ENCODE results near the gene APCS. TPM values are rescaled to one million over a fixed set of nuclear protein-coding genes. Genes with fewer than 3 reads are reported as not detected.

The APCS gene
- total and polyA plus RNA-seq, 2 of the 8 experiments (the other 6 are each of a cell fraction or from before 2014, with no cell fraction given) = not detected

Other genes with a start within 250 kb of the APCS start
- not detected in 2 replicates for gene OR10J4, start 155.6 kb upstream of the APCS start, total RNA-seq (2021; fragmentation: NEBNext Ultra II Directional; extraction: Animal tissue kit (Norgen Biotek cat#: 25700))
- gene OR10J4, start 155.6 kb upstream of the APCS start, polyA plus RNA-seq (2011; rRNA removed) = not detected in 2 replicates
- not detected in 2 replicates for gene OR10J1, start 148.1 kb upstream of the APCS start, total RNA-seq (2021; fragmentation: NEBNext Ultra II Directional; extraction: Animal tissue kit (Norgen Biotek cat#: 25700))
- gene OR10J1, start 148.1 kb upstream of the APCS start, polyA plus RNA-seq (2011; rRNA removed) = not detected in 2 replicates
- gene OR10J5, start 51.8 kb upstream of the APCS start, total RNA-seq (2021; fragmentation: NEBNext Ultra II Directional; extraction: Animal tissue kit (Norgen Biotek cat#: 25700)) = not detected in 2 replicates
- gene OR10J5, start 51.8 kb upstream of the APCS start, polyA plus RNA-seq (2011; rRNA removed) = not detected in 2 replicates
- not detected in 2 replicates for gene CRP, start 126.8 kb downstream of the APCS start, total RNA-seq (2021; fragmentation: NEBNext Ultra II Directional; extraction: Animal tissue kit (Norgen Biotek cat#: 25700))
- gene CRP, start 126.8 kb downstream of the APCS start, polyA plus RNA-seq (2011; rRNA removed) = not detected in 2 replicates
- 45.8 and 48.3 TPM in 2 replicates for gene DUSP23, start 193.1 kb downstream of the APCS start, total RNA-seq (2021; fragmentation: NEBNext Ultra II Directional; extraction: Animal tissue kit (Norgen Biotek cat#: 25700))
- gene DUSP23, start 193.1 kb downstream of the APCS start, polyA plus RNA-seq (2011; rRNA removed) = 80.1 and 122 TPM in 2 replicates
- gene FCRL6, start 214.5 kb downstream of the APCS start, total RNA-seq (2021; fragmentation: NEBNext Ultra II Directional; extraction: Animal tissue kit (Norgen Biotek cat#: 25700)) = not detected in 2 replicates
- 0.08 TPM in 1 of 2 replicates, not detected in the other for gene FCRL6, start 214.5 kb downstream of the APCS start, polyA plus RNA-seq (2011; rRNA removed)
- not detected in 2 replicates for gene SLAMF8, start 239.0 kb downstream of the APCS start, total RNA-seq (2021; fragmentation: NEBNext Ultra II Directional; extraction: Animal tissue kit (Norgen Biotek cat#: 25700))
- gene SLAMF8, start 239.0 kb downstream of the APCS start, polyA plus RNA-seq (2011; rRNA removed) = not detected in 2 replicates

All from H1 (cell line).